Heart left ventricle (tissue), 16 donors: ENCODE measurements around the gene NADSYN1. TPM values are rescaled to one million over a fixed set of nuclear protein-coding genes. Genes with fewer than 3 reads are reported as not detected.

ENCODE experiments used
- ATAC-seq, 4 donors: fragments of 200-7000 bp; cut with Tn5 transposase; one replicate each; pipeline ENCODE4 v1.9.1; 2020 to 2022; ENCODE audit warnings: moderate library complexity in 4 of 4, mild to moderate bottlenecking in 3 of 4, moderate number of reproducible peaks in 1 of 4
- DNase-seq, 5 donors: peaks; one replicate each; pipeline ENCODE4 v3.0.0-alpha.2; 2020
- H3K27ac ChIP-seq, 12 donors: fragments of 200-600 bp; sonication (generic) in 4 of 12; one replicate each; pipeline versions ENCODE4 v1.5.0 to v1.8.0; 2016 to 2022; ENCODE audit warnings: mild to moderate bottlenecking in 2 of 12
- H3K27me3 ChIP-seq, 9 donors: fragments of 200-600 bp; sonication (generic) in 2 of 9; one replicate each; pipeline versions ENCODE4 v1.5.1 to v1.8.0; 2016 to 2022; ENCODE audit warnings: mild to moderate bottlenecking in 3 of 9
- H3K36me3 ChIP-seq, 9 donors: fragments of 200-600 bp; sonication (generic) in 2 of 9; one replicate each; pipeline versions ENCODE4 v1.5.0 to v1.8.0; 2018 to 2022; ENCODE audit warnings: mild to moderate bottlenecking in 2 of 9
- H3K4me1 ChIP-seq, 12 donors: fragments of 200-600 bp; sonication (generic) in 4 of 12; one replicate each; pipeline versions ENCODE4 v1.5.0 to v1.8.0; 2016 to 2022; ENCODE audit warnings: mild to moderate bottlenecking in 3 of 12
- H3K4me3 ChIP-seq, 12 donors: fragments of 200-600 bp; sonication (generic) in 4 of 12; one replicate each; pipeline versions ENCODE4 v1.5.0 to v1.8.0; 2017 to 2022; ENCODE audit warnings: mild to moderate bottlenecking in 9 of 12, moderate library complexity in 4 of 12
- H3K9me3 ChIP-seq, 12 donors: fragments of 200-600 bp; sonication (generic) in 4 of 12; one replicate each; pipeline versions ENCODE4 v1.5.0 to v1.8.0; 2016 to 2022; ENCODE audit warnings: mild to moderate bottlenecking in 1 of 12
- CTCF ChIP-seq, 12 donors: fragments of 200-600 bp; sonication (generic) in 4 of 12; IDR thresholded peaks; one replicate each; pipeline versions ENCODE4 v1.5.0 to v1.8.0; 2018 to 2022; ENCODE audit warnings: antibody characterized with exemption in 12 of 12, mild to moderate bottlenecking in 5 of 12
- POLR2A ChIP-seq, 2 donors: fragments of 450-650 bp; IDR thresholded peaks; one replicate each; pipeline ENCODE4 v1.6.1; 2017; ENCODE audit warnings: antibody characterized with exemption in 2 of 2, mild to moderate bottlenecking in 2 of 2, moderate library complexity in 2 of 2
- WGBS, 4 donors: extraction: QIAGEN DNeasy Blood & Tissue Kit in 2 of 4; methylation state at CpG; one replicate each; pipeline versions ENCODE4 v1.1.5 to v1.1.7; 2013 to 2018; 5-methylcytosine and 5-hydroxymethylcytosine counted together
- intact Hi-C, 10 donors: fragments of 100-400 bp; cut with DNase I; formaldehyde crosslinking; loops; one replicate each; pipeline versions ENCODE4 v1.11.1 to v1.14.2; 2022
- polyA plus RNA-seq, 2 donors: library from polyadenylated mRNA; stranded (reverse); fragments of 200-250 nt; gene quantifications; one replicate each; pipeline ENCODE4 v1.2.3, GENCODE V29; 2013
- total RNA-seq, 9 donors: library from RNA; depleted of rRNA in 2 of 9; stranded (reverse); fragments of >200 nt in 2 of 9; fragmentation: NEBNext Ultra II Directional in 3 of 9; extraction: Animal tissue kit (Norgen Biotek cat#: 25700) in 3 of 9; gene quantifications; one replicate each; pipeline versions ENCODE4 v1.1.0 to v1.2.4, GENCODE V29; 2016 to 2023
- donor health status: ischemic (EF 13 %, LVEDD 7.1; RV severe dilation, severe dysfunction).
- donor health status: healthy with polysubstance abuse.
- donor health status: DM: no; HTN: yes; CAD: no.
- donor health status: DM: no; HTN: no; CAD: no.
- donor health status: ischemic (EF 25% LVEDD 6.9; RV normal size, moderate dysfunction).
- donor health status: ischemic (EF 25% LVEDD 5.7; RV mildly dilated, moderate dysfunction).
- donor health status: healthy.
- donor health status: DM: yes; HTN: yes; CAD: no.
- donor health status: ischemic (EF 35%, LVEDD 5.7; RV mildly dilated, moderate dysfunction).
- donor health status: nonischemic (EF 11% LVEDD 7.7; RV severe dilation, severe dysfunction).
- donor health status: DM: yes; HTN: yes; CAD: no.
- donor health status: PGD.
- donor health status: ischemic (EF 29% LVEDD 5.4; RV normal size, mild dysfunction).
- donor health status: nonischemic (EF 23%, LVEDD 6.1; RV moderate dilation, normal function).

NADSYN1 gene
- total and polyA plus RNA-seq, 11 donors, result 11.4 to 41.9 (median 19.4) TPM

- ATAC-seq (no peak), DNase-seq (no peak)
- Histone ChIP-seq H3K9me3 (no peaks in the 10 kb centered on the region), H3K4me1 (no peaks in the 10 kb centered on the region), H3K4me3 (no peak overlapping the region), H3K27me3 (no peaks in the 10 kb centered on the region), H3K36me3 (peaks cover 0 to 91% (median 69%) of the 10 kb centered on the region in 9 donors), H3K27ac (no peak overlapping the region)
- TF ChIP-seq POLR2A (IDR thresholded peaks at IDR 0.05) (no peak), CTCF (IDR thresholded peaks at IDR 0.05) (no peak)
- WGBS, 4 donors, result 91 to 93% (median 92%) methylated on average over 11 of the region's 11 CpGs
- intact Hi-C loops, result no loop called here
Observed at GRCh38 chr11:71462726-71463125, 9.7 kb downstream of the NADSYN1 start.

- Histone ChIP-seq H3K9me3 (no peaks in the 10 kb centered on the region), H3K36me3 (peaks cover 0 to 88% (median 61%) of the 10 kb centered on the region in 9 donors), H3K4me1 (no peaks in the 10 kb centered on the region), H3K4me3 (no peak overlapping the region), H3K27me3 (no peaks in the 10 kb centered on the region), H3K27ac (no peak overlapping the region)
- ATAC-seq (no peak), DNase-seq (no peak)
- WGBS, 4 donors, result 94 to 95% (median 94%) methylated on average over 27 to 34 of the region's 34 CpGs
- TF ChIP-seq POLR2A (IDR thresholded peaks at IDR 0.05), result no peak
- TF ChIP-seq CTCF (IDR thresholded peaks at IDR 0.05), result no peak
- intact Hi-C loops, result no loop called here
Observed at GRCh38 chr11:71463331-71464211, 10.6 kb downstream of the NADSYN1 start.

- no peak for TF ChIP-seq CTCF (IDR thresholded peaks at IDR 0.05)
- TF ChIP-seq POLR2A (IDR thresholded peaks at IDR 0.05), result no peak
- no peak for ATAC-seq
- no peak for DNase-seq
- Histone ChIP-seq H3K4me3 (no peak overlapping the region), H3K27ac (no peak overlapping the region), H3K4me1 (no peaks in the 10 kb centered on the region), H3K9me3 (no peaks in the 10 kb centered on the region), H3K36me3 (peaks cover 0 to 73% (median 46%) of the 10 kb centered on the region in 9 donors), H3K27me3 (no peaks in the 10 kb centered on the region)
- intact Hi-C loops, result no loop called here
- WGBS, 4 donors, result 93 to 99% (median 95%) methylated on average over 4 of the region's 4 CpGs
Observed at GRCh38 chr11:71465054-71465453, 12.1 kb downstream of the NADSYN1 start.

- H3K4me3 ChIP-seq, result no peak overlapping the region
- 87 to 93% (median 88%) methylated on average over 9 of the region's 9 CpGs for WGBS, 4 donors
- no peak overlapping the region for H3K27ac ChIP-seq
- no peaks in the 10 kb centered on the region for H3K27me3 ChIP-seq
- H3K9me3 ChIP-seq, result no peaks in the 10 kb centered on the region
- DNase-seq, result no peak
- no peak for TF ChIP-seq POLR2A (IDR thresholded peaks at IDR 0.05)
- no peak for TF ChIP-seq CTCF (IDR thresholded peaks at IDR 0.05)
- intact Hi-C loops, result no loop called here
- no peak for ATAC-seq
- peaks cover 0 to 60% (median 37%) of the 10 kb centered on the region in 9 donors for H3K36me3 ChIP-seq
- no peaks in the 10 kb centered on the region for H3K4me1 ChIP-seq
Observed at GRCh38 chr11:71466358-71466757, 13.4 kb downstream of the NADSYN1 start.
